NCI-H2107 treated with DMSO at 0.1 percent for 48 hours (cell line): ENCODE data around the gene EME1.

Source experiments
- DNase-seq: peaks from one replicate; lab custom pipeline; 2025; ENCODE audit not compliant: unreplicated experiment; lab: John Stamatoyannopoulos, UW

EME1 gene

GRCh38 chr17:50347117-50347893, 25.7 kb upstream of the EME1 start:
- no peak for DNase-seq

GRCh38 chr17:50347894-50348291, 25.1 kb upstream of the EME1 start:
- DNase-seq, result no peak

GRCh38 chr17:50348522-50349242, 24.3 kb upstream of the EME1 start:
- DNase-seq, result no peak

- DNase-seq, result no peak
These were observed 23.8 kb upstream of the EME1 start for GRCh38 chr17:50349243-50349600.

GRCh38 chr17:50350733-50351132, 22.3 kb upstream of the EME1 start:
- DNase-seq, result no peak

- no peak for DNase-seq
These were observed 20.8 kb upstream of the EME1 start for GRCh38 chr17:50352072-50352692.

GRCh38 chr17:50352693-50353599, 20.1 kb upstream of the EME1 start:
- no peak for DNase-seq

GRCh38 chr17:50353600-50354195, 19.3 kb upstream of the EME1 start:
- no peak for DNase-seq

GRCh38 chr17:50354198-50354597, 18.8 kb upstream of the EME1 start:
- DNase-seq, result no peak

- DNase-seq, result no peak
These were observed 18.3 kb upstream of the EME1 start for GRCh38 chr17:50354776-50355175.

GRCh38 chr17:50355336-50355700, 17.7 kb upstream of the EME1 start:
- DNase-seq, result no peak

GRCh38 chr17:50355701-50356341, 17.2 kb upstream of the EME1 start:
- DNase-seq, result no peak

GRCh38 chr17:50356418-50356817, 16.6 kb upstream of the EME1 start:
- DNase-seq, result no peak

GRCh38 chr17:50356892-50357510, 16.0 kb upstream of the EME1 start:
- DNase-seq, result no peak

- DNase-seq, result no peak
These were observed 14.9 kb upstream of the EME1 start for GRCh38 chr17:50358177-50358576.

- no peak for DNase-seq
These were observed 13.9 kb upstream of the EME1 start for GRCh38 chr17:50359005-50359699.

GRCh38 chr17:50359998-50360461, 13.0 kb upstream of the EME1 start:
- no peak for DNase-seq

- no peak for DNase-seq
These were observed 12.4 kb upstream of the EME1 start for GRCh38 chr17:50360486-50361115.
